HG03095 (cell line): ENCODE data around the gene MAP2K1.
"Not testable (repeated sequence)": the region's sequence is repeated elsewhere in the genome, so short reads cannot be mapped to it uniquely, and the experiment has no call there.

Experiments used
- ATAC-seq: cut with Tn5 transposase; IDR thresholded peaks from one replicate; pipeline ENCODE4 v1.9.1; 2021; ENCODE audit warnings: moderate library complexity; ENCODE audit not compliant: unreplicated experiment

Gene MAP2K1

GRCh38 chr15:66472176-66472999, 85.7 kb downstream of the MAP2K1 start:
- peak; percentile 84 for ATAC-seq

DNA sequence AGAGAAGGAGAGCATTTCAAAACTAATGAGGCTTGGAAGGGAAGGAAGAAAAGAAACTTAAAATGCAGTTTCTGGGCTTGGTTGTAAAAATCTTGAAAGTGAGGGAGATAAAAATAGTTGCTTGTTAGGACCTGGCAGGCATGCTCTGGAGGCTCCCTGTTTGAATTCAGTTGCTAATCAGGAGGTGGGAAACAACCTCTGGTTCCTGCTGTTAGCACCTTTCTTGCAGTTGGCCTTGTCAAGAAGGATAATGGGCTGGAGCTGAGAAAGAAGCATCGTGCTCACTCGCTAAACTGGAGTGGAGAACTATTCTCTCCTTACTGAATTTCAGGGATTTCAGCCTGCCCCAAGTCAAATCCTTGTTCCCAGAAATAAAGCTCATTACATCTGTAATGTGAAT, 87.4 kb downstream of the MAP2K1 start:
- ATAC-seq, result no peak

- no peak for ATAC-seq
Measured at GRCh38 chr15:66474963-66475362, 88.3 kb downstream of the MAP2K1 start.

- ATAC-seq, result no peak
Measured at GRCh38 chr15:66476535-66476934, 89.8 kb downstream of the MAP2K1 start.

- no peak for ATAC-seq
Measured at GRCh38 chr15:66477011-66477410, 90.3 kb downstream of the MAP2K1 start.

DNA sequence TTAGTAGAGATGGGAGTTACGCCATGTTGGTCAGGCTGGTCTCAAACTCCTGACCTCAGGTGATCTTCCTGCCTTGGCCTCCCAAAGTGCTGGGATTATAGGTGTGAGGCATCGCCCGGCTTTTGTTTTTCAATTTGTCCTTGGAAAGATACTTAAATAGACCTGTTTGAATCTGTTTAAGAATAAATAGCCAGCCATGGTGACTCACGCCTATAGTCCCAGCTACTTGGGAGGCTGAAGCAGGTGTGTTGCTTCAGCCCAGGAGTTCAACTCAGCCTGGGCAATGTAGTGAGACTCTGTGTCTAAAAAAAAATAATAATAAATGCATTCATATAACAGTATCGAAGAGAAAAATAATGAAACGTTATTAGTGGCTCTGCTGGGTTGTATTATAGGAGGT, 93.6 kb downstream of the MAP2K1 start:
- no peak for ATAC-seq

GRCh38 chr15:66481107-66481856, 94.6 kb downstream of the MAP2K1 start:
- ATAC-seq, result no peak

DNA sequence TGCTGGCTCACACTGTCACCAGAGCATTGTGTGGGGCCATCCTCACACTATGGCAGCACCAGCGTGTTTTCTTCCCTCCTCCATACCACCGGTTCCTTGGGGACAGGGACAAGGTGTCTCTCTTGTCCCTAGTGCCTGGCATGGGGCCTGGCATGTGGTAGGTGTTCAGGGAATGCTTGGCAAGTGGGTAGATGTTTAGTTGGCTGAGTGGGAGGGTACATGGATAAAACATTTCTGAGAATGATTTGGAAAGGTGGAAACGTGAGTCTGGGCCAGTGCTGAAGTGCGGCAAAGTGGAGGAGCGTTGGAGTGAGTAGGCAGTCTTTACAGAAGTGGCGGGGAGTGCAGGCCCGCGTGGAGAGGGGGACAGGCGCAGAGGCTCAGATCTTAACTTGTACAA, 95.8 kb downstream of the MAP2K1 start:
- no peak for ATAC-seq

GRCh38 chr15:66483131-66483566, 96.4 kb downstream of the MAP2K1 start:
- ATAC-seq, result no peak

- no peak for ATAC-seq
Measured at GRCh38 chr15:66484539-66485112, 97.9 kb downstream of the MAP2K1 start.

GRCh38 chr15:66486887-66487286, 100.2 kb downstream of the MAP2K1 start:
- no peak for ATAC-seq

GRCh38 chr15:66488525-66488924, 101.8 kb downstream of the MAP2K1 start:
- no peak for ATAC-seq

DNA sequence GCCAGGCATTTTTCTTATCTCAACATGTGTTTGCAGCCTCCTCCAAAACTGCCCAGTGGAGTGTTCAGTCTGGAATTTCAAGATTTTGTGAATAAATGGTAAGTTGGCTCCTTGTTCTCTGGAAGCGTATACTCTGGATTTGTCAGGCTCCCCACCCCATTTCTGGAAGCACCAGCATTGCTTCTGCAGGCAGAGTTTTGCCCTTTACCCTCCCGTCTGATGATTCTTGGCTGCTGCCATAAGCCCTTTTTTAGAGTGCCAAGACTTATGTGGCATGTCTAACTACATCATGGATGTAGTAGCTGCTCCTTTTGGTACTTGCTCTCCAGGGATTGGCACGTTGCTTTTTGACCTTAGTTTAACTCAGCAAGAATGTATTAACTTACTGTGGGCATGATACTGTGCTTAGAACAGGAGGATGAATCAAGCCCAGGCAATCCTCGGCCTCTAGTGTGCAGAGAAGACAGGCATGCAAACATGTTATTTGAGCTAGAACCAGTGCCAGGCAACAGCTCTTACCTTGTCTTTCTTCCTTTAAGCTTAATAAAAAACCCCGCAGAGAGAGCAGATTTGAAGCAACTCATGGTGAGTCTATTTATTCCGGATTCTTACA, 102.6 kb downstream of the MAP2K1 start:
- no peak for ATAC-seq

DNA sequence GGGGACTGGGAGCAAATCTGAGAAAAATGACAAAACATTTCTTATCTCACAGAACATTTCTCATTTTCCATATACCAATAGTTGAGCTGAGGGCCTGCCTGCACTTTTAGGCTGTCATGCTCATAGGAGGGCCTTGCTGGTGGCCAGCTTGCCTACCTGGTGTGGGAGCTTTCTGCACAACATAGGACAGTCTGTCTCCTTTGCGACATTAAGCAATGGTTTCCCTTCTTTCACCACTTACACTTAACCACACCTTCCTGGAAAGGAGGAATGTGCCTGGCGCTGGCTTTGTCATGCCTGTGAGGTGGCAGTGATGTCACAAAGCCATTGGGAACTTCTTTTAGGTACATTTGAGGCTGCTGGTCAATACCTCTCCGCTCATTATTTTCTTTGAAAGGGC, 105.1 kb downstream of the MAP2K1 start:
- ATAC-seq, result no peak

DNA sequence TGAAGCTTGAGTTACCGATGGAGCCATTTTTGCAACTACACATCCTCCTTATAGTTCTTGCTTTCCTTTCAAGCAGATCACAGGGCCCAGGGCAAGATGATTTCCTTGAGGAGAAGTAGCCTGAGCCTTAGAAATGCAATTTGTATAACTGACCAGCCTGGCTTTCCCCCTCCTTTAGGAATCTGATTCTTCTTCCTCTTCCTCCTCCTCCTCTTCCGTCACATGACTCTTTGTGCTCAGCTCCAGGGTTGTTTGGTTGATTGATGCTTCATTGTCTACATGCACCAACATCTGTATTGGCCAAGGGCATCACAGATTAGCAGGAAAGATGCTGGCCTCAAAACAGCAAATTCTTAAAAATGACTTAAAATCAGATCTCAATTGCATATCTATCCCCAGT, 107.5 kb downstream of the MAP2K1 start:
- ATAC-seq, result no peak

DNA sequence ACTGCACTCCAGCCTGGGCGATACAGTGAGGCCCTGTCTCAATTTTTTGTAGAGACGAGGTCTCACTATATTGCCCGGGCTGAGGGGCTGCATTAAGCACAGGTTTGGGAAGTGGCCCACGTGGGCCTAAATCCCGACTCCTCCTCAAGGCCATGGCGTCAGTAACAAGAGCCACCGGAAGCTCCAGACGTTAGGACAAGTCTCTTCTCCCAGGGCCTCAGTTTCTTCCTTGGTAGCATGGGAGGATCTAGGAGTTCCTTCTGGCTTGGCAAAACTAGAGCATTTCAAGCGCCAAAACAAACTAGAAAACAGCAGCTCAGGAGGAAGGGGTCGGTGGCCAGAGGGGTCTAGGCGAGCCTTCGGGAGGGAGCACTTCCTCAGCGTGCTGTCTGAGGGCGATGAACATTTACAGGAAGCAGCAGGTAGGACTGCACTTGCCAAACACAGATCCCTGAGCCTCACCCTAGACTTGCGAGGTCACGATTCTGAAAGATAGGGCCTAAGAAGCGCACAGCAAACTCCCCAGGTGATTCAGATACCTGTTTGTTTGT, 110.3 kb downstream of the MAP2K1 start:
- ATAC-seq, result no peak

DNA sequence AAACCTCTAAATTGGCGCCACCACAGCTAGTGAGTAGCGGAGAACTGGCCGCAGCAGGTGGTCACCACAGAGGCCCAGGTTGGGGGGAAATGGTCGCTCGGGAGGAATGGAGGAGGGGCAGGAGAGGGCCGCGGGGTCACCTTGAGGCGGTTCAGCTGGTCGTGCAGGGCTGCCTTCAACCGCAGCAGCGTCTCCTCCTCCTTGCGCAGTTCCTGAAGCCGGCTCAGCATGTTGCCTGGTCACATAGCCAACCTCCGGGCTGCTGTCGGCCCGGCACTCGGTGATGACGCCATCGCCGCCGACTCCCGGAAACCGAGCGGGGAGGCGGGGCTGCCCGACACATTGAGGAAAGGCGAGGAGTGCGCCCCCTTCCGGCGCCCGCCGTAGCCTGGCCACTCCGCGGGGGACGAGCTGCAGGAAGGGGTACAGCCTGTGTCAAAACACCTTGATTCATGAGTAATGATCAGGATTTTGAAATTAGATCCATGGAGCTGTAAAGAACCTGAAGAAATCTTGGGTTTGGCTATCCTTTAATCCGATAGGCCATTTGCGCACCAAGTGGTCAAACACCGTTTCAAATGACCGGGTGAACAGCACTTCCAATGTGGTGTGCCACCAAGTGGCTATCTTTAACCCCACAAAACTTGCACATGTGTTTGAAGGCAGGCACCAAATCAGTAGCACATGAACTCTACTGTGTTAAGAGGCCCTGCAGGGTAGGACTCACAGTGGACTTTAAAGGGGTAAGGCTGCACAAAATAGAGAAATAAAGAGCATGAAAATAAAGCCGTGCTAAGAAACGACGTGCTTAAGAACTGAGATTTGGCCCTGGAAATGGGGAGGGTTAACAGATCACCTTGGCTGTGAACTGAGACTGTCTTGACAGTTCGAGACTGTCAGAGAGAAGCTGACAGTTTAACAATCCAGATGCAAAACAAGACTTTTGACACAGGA, 111.1 kb downstream of the MAP2K1 start, which contains the start of gene SNAPC5:
TSS of gene SNAPC5 (minus strand) at position 261 of the 954 bp plus-strand sequence. CDS start at position 230, 31 bp downstream.
- ATAC-seq, result peak; percentile 76

- no peak for ATAC-seq
Measured at GRCh38 chr15:66498501-66499386, 112.0 kb downstream of the MAP2K1 start.

GRCh38 chr15:66500346-66500745, 113.6 kb downstream of the MAP2K1 start:
- ATAC-seq, result not testable (repeated sequence)
